ENCODE measurements around the gene TMUB1. TPM values are rescaled to one million over a fixed set of nuclear protein-coding genes. Genes with fewer than 3 reads are reported as not detected.
A peak's percentile ranks its signal among the peaks of the same experiment; 100 is the strongest.

Gene TMUB1
- total and polyA plus RNA-seq, 9 of the 15 experiments (the other 6 are each of a cell fraction or from before 2014, with no cell fraction given) = 0.14 to 241 (median 74.1) TPM

DNA sequence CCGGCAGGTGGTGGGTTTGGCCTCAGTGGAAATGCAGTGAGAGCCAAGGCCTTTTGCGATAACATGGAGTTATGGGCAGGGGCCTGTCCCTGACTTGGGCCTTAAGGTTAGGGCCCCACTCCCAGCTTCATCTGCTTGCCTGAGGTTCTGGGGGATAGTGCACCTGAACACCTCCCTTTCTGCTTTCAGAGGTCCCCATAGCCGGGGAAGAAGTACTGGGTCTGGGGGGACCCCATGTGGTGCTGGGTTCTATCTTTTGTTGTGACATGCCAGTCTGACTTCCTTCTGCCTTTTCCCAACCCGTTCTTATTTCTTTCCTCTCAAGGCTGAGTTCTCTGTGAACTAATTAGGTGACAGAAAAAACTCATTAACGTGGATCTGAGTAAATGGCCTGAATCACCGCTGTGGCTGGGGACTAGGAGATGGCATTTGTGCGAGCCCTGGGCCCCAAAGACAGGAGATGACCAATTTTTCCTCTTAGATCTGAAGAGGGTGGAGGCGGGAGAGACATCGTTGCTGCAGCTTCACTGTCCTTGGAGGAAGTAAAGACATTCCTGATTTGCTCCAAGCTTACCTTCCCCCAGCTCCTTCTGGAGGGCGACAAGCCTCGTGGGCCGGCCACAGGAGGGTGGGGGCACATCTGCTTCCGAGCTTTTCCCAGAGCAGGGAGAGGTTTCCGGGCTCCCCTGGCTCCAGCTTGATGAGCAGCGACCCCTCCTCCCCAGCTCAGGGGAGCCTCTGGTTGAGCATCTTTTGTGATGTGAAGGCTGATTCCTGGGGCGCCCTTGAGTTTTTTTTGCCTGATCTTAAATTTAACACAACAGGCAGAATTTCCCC lies 4.9 kb upstream of the TMUB1 start (continued):
- TF ChIP-seq, protein P1, sequence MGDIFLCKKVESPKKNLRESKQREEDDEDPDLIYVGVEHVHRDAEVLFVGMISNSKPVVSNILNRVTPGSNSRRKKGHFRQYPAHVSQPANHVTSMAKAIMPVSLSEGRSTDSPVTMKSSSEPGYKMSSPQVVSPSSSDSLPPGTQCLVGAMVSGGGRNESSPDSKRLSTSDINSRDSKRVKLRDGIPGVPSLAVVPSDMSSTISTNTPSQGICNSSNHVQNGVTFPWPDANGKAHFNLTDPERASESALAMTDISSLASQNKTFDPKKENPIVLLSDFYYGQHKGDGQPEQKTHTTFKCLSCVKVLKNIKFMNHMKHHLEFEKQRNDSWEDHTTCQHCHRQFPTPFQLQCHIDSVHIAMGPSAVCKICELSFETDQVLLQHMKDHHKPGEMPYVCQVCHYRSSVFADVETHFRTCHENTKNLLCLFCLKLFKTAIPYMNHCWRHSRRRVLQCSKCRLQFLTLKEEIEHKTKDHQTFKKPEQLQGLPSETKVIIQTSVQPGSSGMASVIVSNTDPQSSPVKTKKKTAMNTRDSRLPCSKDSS (IDR thresholded peaks at IDR 0.05; ENCODE audit: low read depth, partially characterized antibody) = no peak
- TF ChIP-seq, protein P2, sequence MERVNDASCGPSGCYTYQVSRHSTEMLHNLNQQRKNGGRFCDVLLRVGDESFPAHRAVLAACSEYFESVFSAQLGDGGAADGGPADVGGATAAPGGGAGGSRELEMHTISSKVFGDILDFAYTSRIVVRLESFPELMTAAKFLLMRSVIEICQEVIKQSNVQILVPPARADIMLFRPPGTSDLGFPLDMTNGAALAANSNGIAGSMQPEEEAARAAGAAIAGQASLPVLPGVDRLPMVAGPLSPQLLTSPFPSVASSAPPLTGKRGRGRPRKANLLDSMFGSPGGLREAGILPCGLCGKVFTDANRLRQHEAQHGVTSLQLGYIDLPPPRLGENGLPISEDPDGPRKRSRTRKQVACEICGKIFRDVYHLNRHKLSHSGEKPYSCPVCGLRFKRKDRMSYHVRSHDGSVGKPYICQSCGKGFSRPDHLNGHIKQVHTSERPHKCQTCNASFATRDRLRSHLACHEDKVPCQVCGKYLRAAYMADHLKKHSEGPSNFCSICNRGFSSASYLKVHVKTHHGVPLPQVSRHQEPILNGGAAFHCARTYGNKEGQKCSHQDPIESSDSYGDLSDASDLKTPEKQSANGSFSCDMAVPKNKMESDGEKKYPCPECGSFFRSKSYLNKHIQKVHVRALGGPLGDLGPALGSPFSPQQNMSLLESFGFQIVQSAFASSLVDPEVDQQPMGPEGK (CRISPR knock-in tag; IDR thresholded peaks at IDR 0.05; ENCODE audit: borderline replicate concordance) = no peak
- TF ChIP-seq, protein P3, sequence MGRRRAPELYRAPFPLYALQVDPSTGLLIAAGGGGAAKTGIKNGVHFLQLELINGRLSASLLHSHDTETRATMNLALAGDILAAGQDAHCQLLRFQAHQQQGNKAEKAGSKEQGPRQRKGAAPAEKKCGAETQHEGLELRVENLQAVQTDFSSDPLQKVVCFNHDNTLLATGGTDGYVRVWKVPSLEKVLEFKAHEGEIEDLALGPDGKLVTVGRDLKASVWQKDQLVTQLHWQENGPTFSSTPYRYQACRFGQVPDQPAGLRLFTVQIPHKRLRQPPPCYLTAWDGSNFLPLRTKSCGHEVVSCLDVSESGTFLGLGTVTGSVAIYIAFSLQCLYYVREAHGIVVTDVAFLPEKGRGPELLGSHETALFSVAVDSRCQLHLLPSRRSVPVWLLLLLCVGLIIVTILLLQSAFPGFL (CRISPR knock-in tag; IDR thresholded peaks at IDR 0.05) = 0 out of 2 replicates have a peak, but pooled peaks have one; percentile 75
- TF ChIP-seq ZNF124 (CRISPR knock-in tag; IDR thresholded peaks at IDR 0.05) (no peak), KDM5B (IDR thresholded peaks at IDR 0.05; ENCODE audit: insufficient replicate concordance, low read depth, low read length) (peak; percentile 19), HDGF (IDR thresholded peaks at IDR 0.05) (0 out of 2 replicates have a peak, but pooled peaks have one; percentile 39)

All from K562 (cell line).